SK-N-SH (cell line): ENCODE data around the gene YAP1.
A peak's percentile ranks its signal among the peaks of the same experiment; 100 is the strongest.

ENCODE experiments used
- CTCF ChIP-seq: fragments of 200-600 bp; sonication (generic); IDR thresholded peaks from 2 replicates; pipeline ENCODE4 v1.6.1; 2017; ENCODE audit warnings: antibody characterized with exemption, mild to moderate bottlenecking, moderate library complexity
- ELF1 ChIP-seq: IDR thresholded peaks from 2 replicates; pipeline ENCODE4 v1.4.0; 2012
- EP300 ChIP-seq, 2 experiments: IDR thresholded peaks; 2 replicates each; pipeline versions ENCODE4 v1.4.0 to v1.6.1; 2012; ENCODE audit warnings: borderline replicate concordance in 1 of 2, low read depth in 1 of 2, low read length in 1 of 2
- EZH2phosphoT487 ChIP-seq: fragments of 200-600 bp; sonication (generic); IDR thresholded peaks from 2 replicates; pipeline ENCODE4 v1.6.1; 2017; ENCODE audit warnings: low read depth, mixed run types, mild to moderate bottlenecking, antibody characterized with exemption, moderate library complexity, borderline replicate concordance
- GABPA ChIP-seq: IDR thresholded peaks from 2 replicates; pipeline ENCODE4 v1.4.0; 2012; ENCODE audit warnings: low read depth, mild to moderate bottlenecking
- IRF3 ChIP-seq: fragments of 150-350 bp; IDR thresholded peaks from 2 replicates; pipeline ENCODE4 v1.6.1; 2016; ENCODE audit warnings: mild to moderate bottlenecking, low read depth, low read length
- PBX3 ChIP-seq: IDR thresholded peaks from 2 replicates; pipeline ENCODE4; 2012
- POLR2AphosphoS5 ChIP-seq: IDR thresholded peaks from 2 replicates; pipeline ENCODE4 v1.6.1; 2012; ENCODE audit warnings: low read depth, low read length
- RFX5 ChIP-seq: IDR thresholded peaks from 2 replicates; pipeline ENCODE4 v1.6.1; 2012; ENCODE audit warnings: mild to moderate bottlenecking, improper control_type of control experiment, low read length
- RXRA ChIP-seq: IDR thresholded peaks from 2 replicates; pipeline ENCODE4 v1.4.0; 2012; ENCODE audit warnings: low read depth, mild to moderate bottlenecking, borderline replicate concordance
- TAF1 ChIP-seq: IDR thresholded peaks from 2 replicates; pipeline ENCODE4 v1.6.1; 2012; ENCODE audit warnings: low read depth, mild to moderate bottlenecking, low read length, moderate library complexity, borderline replicate concordance
- TCF12 ChIP-seq: IDR thresholded peaks from 2 replicates; pipeline ENCODE4 v1.4.0; 2012
- YY1 ChIP-seq: IDR thresholded peaks from 2 replicates; pipeline ENCODE4 v1.4.0; 2012; ENCODE audit warnings: low read depth, mild to moderate bottlenecking

GRCh38 chr11:102138670-102139069 is 28.4 kb downstream of the YAP1 start:
- TF ChIP-seq GABPA (no peak), EZH2phosphoT487 (no peak), CTCF (no peak), YY1 (no peak), TCF12 (peak; percentile 21; the same call in 1 of the 2 replicates), EP300 (IDR thresholded peaks at IDR 0.05; ENCODE audit: borderline replicate concordance in 1 of 2, low read depth in 1 of 2, low read length in 1 of 2) (no peak), TAF1 (no peak), RFX5 (no peak), ELF1 (no peak), PBX3 (no peak; the same call in 1 of the 2 replicates), IRF3 (no peak), POLR2AphosphoS5 (no peak), RXRA (no peak)
